ENCODE results near the gene TGFBR1. TPM values are rescaled to one million over a fixed set of nuclear protein-coding genes. Genes with fewer than 3 reads are reported as not detected.

The TGFBR1 gene
- total and polyA plus RNA-seq, 3 donors from 2014 or later, result 20.9 to 30.8 (median 28.7) TPM

DNA sequence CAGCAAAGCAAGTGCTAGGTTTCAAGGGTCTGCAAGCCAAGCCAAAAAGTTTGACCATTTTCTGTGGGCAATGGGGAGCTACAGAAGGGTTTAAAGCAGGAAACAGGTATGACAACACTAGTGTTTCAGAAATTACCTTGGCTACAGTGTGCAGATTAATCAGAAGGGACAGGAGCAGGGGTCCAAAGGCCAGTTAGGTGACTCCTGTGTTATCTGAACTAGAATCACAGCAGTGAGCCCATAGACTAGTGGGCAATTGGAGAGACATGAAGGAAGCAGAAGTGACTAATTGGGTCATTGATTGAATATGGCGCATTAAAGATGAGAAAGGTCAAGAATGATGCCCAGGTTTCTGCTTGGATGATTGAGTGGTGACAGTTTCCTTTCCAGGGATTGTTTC lies 41.4 kb upstream of the TGFBR1 start:
- Histone ChIP-seq H3K27ac (no peak overlapping the region), H3K36me3 (ENCODE audit: low read depth, missing control alignments) (no peaks in the 10 kb centered on the region)

DNA sequence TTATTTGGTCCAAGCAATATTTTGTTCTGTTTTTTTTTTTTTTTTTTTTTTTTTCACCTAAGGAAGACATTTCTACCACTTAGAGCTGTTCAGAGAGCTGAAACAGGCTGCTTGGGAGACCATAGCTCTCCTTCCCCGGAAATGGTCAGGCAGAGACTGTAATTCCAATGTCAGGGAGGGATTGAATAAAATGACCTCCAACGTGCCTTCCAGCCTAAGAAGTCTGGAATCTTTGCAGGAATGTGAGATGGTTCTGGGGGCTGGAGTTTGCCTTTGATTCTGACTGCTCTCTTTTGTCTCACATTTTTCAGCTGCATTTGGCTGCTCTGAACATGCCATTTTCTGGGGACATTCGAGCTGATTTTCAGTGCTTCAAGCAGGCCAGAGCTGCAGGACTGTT lies 38.3 kb upstream of the TGFBR1 start:
- no peaks in the 10 kb centered on the region for H3K27me3 ChIP-seq
- H3K27ac ChIP-seq, result no peak overlapping the region
- no peak overlapping the region for H3K4me3 ChIP-seq
- no peak for DNase-seq
- no peaks in the 10 kb centered on the region for H3K4me1 ChIP-seq
- intact Hi-C loops (cut with DNase I; ENCODE audit: low total_unique reads), result no loop called here
- H3K36me3 ChIP-seq (ENCODE audit: low read depth, missing control alignments), result no peaks in the 10 kb centered on the region
- H3K9me3 ChIP-seq, result no peaks in the 10 kb centered on the region
- WGBS, 2 donors, result 61% methylated on average over 3 of the region's 3 CpGs
- TF ChIP-seq, protein P1, sequence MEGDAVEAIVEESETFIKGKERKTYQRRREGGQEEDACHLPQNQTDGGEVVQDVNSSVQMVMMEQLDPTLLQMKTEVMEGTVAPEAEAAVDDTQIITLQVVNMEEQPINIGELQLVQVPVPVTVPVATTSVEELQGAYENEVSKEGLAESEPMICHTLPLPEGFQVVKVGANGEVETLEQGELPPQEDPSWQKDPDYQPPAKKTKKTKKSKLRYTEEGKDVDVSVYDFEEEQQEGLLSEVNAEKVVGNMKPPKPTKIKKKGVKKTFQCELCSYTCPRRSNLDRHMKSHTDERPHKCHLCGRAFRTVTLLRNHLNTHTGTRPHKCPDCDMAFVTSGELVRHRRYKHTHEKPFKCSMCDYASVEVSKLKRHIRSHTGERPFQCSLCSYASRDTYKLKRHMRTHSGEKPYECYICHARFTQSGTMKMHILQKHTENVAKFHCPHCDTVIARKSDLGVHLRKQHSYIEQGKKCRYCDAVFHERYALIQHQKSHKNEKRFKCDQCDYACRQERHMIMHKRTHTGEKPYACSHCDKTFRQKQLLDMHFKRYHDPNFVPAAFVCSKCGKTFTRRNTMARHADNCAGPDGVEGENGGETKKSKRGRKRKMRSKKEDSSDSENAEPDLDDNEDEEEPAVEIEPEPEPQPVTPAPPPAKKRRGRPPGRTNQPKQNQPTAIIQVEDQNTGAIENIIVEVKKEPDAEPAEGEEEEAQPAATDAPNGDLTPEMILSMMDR (IDR thresholded peaks at IDR 0.05), result no peak
- TF ChIP-seq POLR2A (IDR thresholded peaks at IDR 0.05), result no peak

More for the DNA sequence above, 41.4 kb upstream of the TGFBR1 start:
- DNase-seq, result no peak
- Histone ChIP-seq H3K4me1 (no peaks in the 10 kb centered on the region), H3K27me3 (no peaks in the 10 kb centered on the region), H3K9me3 (no peaks in the 10 kb centered on the region), H3K4me3 (no peak overlapping the region)
- WGBS, 2 donors, result 96 to 100% methylated on average over 1 of the region's 1 CpG
- TF ChIP-seq, protein P1 (IDR thresholded peaks at IDR 0.05), result no peak
- TF ChIP-seq POLR2A (IDR thresholded peaks at IDR 0.05), result no peak
- intact Hi-C loops (cut with DNase I; ENCODE audit: low total_unique reads), result no loop called here

DNA sequence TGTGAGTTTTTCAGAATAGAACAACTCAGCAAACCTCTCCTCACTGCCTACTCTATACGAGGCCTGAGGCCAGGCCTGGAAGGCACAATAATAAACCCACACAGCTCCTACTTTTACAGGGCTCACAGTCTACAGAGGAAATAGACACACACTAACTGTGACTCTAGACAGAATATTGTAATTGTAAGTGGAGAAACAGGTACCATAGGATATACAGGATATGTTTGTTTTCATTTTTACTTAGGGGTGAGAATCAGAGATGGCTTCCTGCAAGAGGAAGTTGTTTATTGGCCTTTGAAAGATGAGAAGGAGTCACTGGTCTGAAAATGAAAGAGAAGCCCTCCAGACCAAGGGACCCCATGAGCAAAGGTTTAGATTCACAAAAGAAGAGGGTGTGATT lies 35.8 kb upstream of the TGFBR1 start:
- no peak for TF ChIP-seq POLR2A (IDR thresholded peaks at IDR 0.05)
- TF ChIP-seq, protein P1 (IDR thresholded peaks at IDR 0.05), result no peak
- no peaks in the 10 kb centered on the region for H3K27me3 ChIP-seq
- no peaks in the 10 kb centered on the region for H3K9me3 ChIP-seq
- H3K4me1 ChIP-seq, result no peaks in the 10 kb centered on the region
- no peak overlapping the region for H3K4me3 ChIP-seq
- intact Hi-C loops (cut with DNase I; ENCODE audit: low total_unique reads), result no loop called here
- H3K27ac ChIP-seq, result no peak overlapping the region
- 78 to 79% methylated on average over 1 of the region's 1 CpG for WGBS, 2 donors
- H3K36me3 ChIP-seq (ENCODE audit: low read depth, missing control alignments), result no peaks in the 10 kb centered on the region
- no peak for DNase-seq

DNA sequence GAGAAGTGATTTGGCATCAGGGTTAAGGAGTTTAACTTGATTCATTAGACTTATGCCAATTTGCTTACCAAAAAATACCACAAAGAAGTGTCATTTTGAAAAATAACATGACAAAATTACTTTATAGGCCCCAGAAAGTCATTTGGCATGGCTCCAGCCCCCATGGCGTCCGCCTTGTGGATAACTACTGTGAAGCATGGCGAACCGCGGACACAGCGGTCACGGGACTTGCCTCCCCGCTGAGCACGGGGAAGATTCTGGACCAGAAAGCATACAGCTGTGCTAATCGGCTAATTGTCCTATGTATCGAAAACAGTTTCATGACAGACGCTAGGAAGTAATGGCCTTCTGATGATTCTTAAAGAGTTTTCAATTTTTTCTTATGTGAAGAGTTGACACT lies 35.4 kb upstream of the TGFBR1 start:
- WGBS, 2 donors, result 89 to 90% methylated on average over 12 of the region's 12 CpGs
- no peak for DNase-seq
- intact Hi-C loops (cut with DNase I; ENCODE audit: low total_unique reads), result no loop called here
- no peaks in the 10 kb centered on the region for H3K4me1 ChIP-seq
- H3K27me3 ChIP-seq, result no peaks in the 10 kb centered on the region
- H3K9me3 ChIP-seq, result no peaks in the 10 kb centered on the region
- TF ChIP-seq POLR2A (IDR thresholded peaks at IDR 0.05), result no peak
- TF ChIP-seq, protein P1 (IDR thresholded peaks at IDR 0.05), result no peak
- H3K27ac ChIP-seq, result no peak overlapping the region
- no peaks in the 10 kb centered on the region for H3K36me3 ChIP-seq (ENCODE audit: low read depth, missing control alignments)
- H3K4me3 ChIP-seq, result no peak overlapping the region

DNA sequence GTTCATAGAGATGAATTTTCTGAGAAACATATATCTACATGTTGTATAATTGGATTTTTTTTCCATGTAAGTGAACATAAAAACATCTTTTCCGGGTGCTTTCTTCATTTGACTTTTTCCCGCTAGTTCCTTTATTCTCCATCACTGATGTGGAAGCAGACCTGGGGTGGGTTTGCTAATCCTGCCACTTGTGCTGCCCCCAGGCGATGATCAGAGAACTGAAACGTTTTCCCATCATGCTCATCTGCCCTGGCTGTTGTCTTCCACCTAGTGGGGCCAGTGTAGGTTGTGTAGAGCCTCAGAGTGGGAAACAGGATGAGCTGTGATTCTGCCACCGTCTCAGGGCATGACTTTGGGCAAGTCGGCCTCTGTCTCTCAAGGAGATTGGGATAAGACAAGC lies 34.2 kb upstream of the TGFBR1 start:
- H3K36me3 ChIP-seq (ENCODE audit: low read depth, missing control alignments), result no peaks in the 10 kb centered on the region
- no peak for DNase-seq
- TF ChIP-seq, protein P1 (IDR thresholded peaks at IDR 0.05), result no peak
- TF ChIP-seq POLR2A (IDR thresholded peaks at IDR 0.05), result no peak
- H3K27ac ChIP-seq, result no peak overlapping the region
- H3K9me3 ChIP-seq, result no peaks in the 10 kb centered on the region
- H3K4me1 ChIP-seq, result no peaks in the 10 kb centered on the region
- no peak overlapping the region for H3K4me3 ChIP-seq
- H3K27me3 ChIP-seq, result no peaks in the 10 kb centered on the region
- intact Hi-C loops (cut with DNase I; ENCODE audit: low total_unique reads), result no loop called here
- 76 to 80% methylated on average over 6 of the region's 6 CpGs for WGBS, 2 donors
